ENCODE data around the gene SOX1. TPM values are rescaled to one million over a fixed set of nuclear protein-coding genes. Genes with fewer than 3 reads are reported as not detected.

The SOX1 gene
- total RNA-seq, 1 donor from 2014 or later = not detected

GRCh38 chr13:112101360-112101930 lies 34.5 kb downstream of the SOX1 start:
- no peak for ATAC-seq
- no peak for DNase-seq (ENCODE audit: low spot score)
- intact Hi-C loops (cut with DNase I) = no loop called here

GRCh38 chr13:112102243-112102642 lies 35.3 kb downstream of the SOX1 start:
- intact Hi-C loops (cut with DNase I) = no loop called here
- DNase-seq (ENCODE audit: low spot score) (no peak), ATAC-seq (no peak)

GRCh38 chr13:112103260-112103838 lies 36.4 kb downstream of the SOX1 start:
- DNase-seq (ENCODE audit: low spot score) (no peak), ATAC-seq (no peak)
- intact Hi-C loops (cut with DNase I) = no loop called here

- intact Hi-C loops (cut with DNase I) = no loop called here
- ATAC-seq (no peak), DNase-seq (ENCODE audit: low spot score) (no peak)
Measured at GRCh38 chr13:112103961-112104880, 37.3 kb downstream of the SOX1 start.

GRCh38 chr13:112104881-112105234 lies 37.9 kb downstream of the SOX1 start:
- ATAC-seq = no peak
- no peak for DNase-seq (ENCODE audit: low spot score)
- intact Hi-C loops (cut with DNase I) = no loop called here

GRCh38 chr13:112105244-112105681 lies 38.3 kb downstream of the SOX1 start:
- DNase-seq (ENCODE audit: low spot score) (no peak), ATAC-seq (no peak)
- intact Hi-C loops (cut with DNase I) = no loop called here

- DNase-seq (ENCODE audit: low spot score) (no peak), ATAC-seq (no peak)
- intact Hi-C loops (cut with DNase I) = no loop called here
Measured at GRCh38 chr13:112105892-112106291, 38.9 kb downstream of the SOX1 start.

- intact Hi-C loops (cut with DNase I) = no loop called here
- ATAC-seq (no peak), DNase-seq (ENCODE audit: low spot score) (no peak)
Measured at GRCh38 chr13:112106478-112107141, 39.7 kb downstream of the SOX1 start.

- no peak for DNase-seq (ENCODE audit: low spot score)
- ATAC-seq = no peak
- intact Hi-C loops (cut with DNase I) = no loop called here
Measured at GRCh38 chr13:112107289-112107688, 40.3 kb downstream of the SOX1 start.

GRCh38 chr13:112110479-112110878 lies 43.5 kb downstream of the SOX1 start:
- intact Hi-C loops (cut with DNase I) = no loop called here
- no peak for DNase-seq (ENCODE audit: low spot score)
- no peak for ATAC-seq

- intact Hi-C loops (cut with DNase I) = no loop called here
- no peak for ATAC-seq
- no peak for DNase-seq (ENCODE audit: low spot score)
Measured at GRCh38 chr13:112111239-112111857, 44.4 kb downstream of the SOX1 start.

- intact Hi-C loops (cut with DNase I) = no loop called here
- DNase-seq (ENCODE audit: low spot score) = no peak
- ATAC-seq = no peak
Measured at GRCh38 chr13:112112534-112113276, 45.8 kb downstream of the SOX1 start.

GRCh38 chr13:112113348-112113747 lies 46.4 kb downstream of the SOX1 start:
- intact Hi-C loops (cut with DNase I) = no loop called here
- ATAC-seq (no peak), DNase-seq (ENCODE audit: low spot score) (no peak)

- no peak for ATAC-seq
- intact Hi-C loops (cut with DNase I) = no loop called here
- no peak for DNase-seq (ENCODE audit: low spot score)
Measured at GRCh38 chr13:112113851-112114250, 46.9 kb downstream of the SOX1 start.

GRCh38 chr13:112114391-112114790 lies 47.4 kb downstream of the SOX1 start:
- intact Hi-C loops (cut with DNase I) = no loop called here
- no peak for ATAC-seq
- DNase-seq (ENCODE audit: low spot score) = no peak

GRCh38 chr13:112115403-112116091 lies 48.6 kb downstream of the SOX1 start:
- DNase-seq (ENCODE audit: low spot score) = no peak
- ATAC-seq = no peak
- intact Hi-C loops (cut with DNase I) = no loop called here

- DNase-seq (ENCODE audit: low spot score) = no peak
- intact Hi-C loops (cut with DNase I) = no loop called here
- no peak for ATAC-seq
Measured at GRCh38 chr13:112116187-112116950, 49.4 kb downstream of the SOX1 start.

All from sciatic nerve (tissue), 2 donors.